HuH-7 (cell line): ENCODE results near the gene RDX.
A peak's percentile ranks its signal among the peaks of the same experiment; 100 is the strongest.
"Not testable (repeated sequence)": the region's sequence is repeated elsewhere in the genome, so short reads cannot be mapped to it uniquely, and the experiment has no call there.

Experiments used
- DNase-seq: peaks from one replicate; pipeline ENCODE4 v3.0.0; 2011; ENCODE audit warnings: low spot score

RDX gene

DNA sequence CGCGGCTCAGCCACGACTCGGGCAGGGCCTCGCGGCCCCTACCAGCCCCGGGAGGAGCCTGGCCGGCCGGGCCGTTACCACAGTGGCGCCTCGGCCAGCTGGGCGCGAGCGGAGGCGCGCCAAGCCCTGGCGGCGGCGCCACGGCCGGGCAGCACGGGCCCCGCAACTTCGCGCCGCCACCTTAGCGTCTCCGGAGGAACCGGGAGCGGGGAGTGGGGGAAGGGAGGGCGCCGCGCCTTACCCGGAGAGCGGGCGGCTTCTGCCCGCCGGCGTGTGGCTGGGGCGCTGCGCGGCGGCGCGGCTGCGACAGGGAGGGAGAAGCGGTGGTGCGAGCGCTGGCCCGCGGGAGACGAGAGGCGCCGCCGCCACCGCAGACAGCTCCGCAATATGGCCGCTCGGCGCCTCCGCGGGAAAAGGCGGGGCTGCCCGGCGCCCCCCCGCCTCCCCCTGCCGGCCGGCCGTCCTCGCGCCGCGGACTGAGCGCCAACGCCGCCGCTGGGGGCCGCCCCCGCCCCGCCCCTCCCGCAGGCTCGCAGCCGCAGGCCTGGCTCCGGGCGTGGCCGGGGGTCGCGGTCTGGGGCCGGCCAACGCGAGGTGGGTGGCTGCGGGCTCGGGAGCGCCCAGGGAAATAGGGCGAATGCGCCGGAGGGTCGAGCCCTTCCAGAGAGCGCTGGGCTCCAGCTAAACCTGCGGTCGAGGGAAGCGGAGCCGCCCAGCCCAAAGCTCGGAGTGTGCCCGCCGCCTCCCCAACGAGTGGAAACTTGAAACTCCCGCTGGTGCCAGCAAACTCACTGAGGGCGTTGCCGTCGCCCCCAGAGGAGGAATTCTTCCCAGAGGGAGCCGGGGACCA is at the start of gene RDX:
TSS of gene RDX (minus strand) at position 389 of the 850 bp plus-strand sequence. CDS start 16,922 bp downstream, outside the sequence.
- peak; percentile 69 for DNase-seq

DNA sequence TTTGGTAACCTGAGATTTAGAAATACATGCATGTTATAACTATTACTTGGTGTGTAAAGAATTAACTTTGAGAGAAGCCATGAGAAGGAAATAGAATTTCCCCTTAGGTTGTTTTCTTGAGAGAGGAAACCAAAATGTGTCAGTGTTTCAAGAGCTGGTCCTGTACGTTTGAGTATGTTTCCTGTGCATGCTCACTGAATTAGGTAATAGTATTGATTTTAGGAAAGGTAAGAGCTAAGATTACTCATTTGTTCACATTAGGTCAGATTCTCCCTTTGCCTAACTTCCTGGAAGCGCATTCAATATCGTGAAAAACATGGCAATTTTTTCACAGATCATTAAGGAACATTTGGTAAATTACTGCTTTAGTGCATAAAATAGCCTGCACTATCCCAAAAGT is 49.3 kb upstream of the RDX start:
- DNase-seq: peak; percentile 26

DNA sequence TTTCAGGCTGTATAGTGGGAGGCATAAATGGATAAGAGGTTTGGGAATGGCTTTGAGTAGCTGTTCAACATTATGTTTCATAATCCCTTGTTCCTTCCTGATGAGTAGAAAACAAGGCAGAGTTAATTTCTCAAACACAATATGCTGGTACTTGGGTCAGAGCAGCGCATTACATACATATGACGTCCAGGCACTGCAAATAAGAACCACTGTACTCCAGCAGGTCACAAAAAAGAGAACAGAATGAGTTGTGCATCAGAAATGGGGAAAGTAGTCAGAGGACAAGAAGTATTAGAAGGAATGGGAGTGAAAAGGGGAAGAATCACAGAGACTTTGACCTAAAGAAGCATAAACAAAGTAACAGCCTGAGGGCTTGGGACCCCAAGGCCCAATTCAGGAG is 44.0 kb upstream of the RDX start:
- no peak for DNase-seq

DNA sequence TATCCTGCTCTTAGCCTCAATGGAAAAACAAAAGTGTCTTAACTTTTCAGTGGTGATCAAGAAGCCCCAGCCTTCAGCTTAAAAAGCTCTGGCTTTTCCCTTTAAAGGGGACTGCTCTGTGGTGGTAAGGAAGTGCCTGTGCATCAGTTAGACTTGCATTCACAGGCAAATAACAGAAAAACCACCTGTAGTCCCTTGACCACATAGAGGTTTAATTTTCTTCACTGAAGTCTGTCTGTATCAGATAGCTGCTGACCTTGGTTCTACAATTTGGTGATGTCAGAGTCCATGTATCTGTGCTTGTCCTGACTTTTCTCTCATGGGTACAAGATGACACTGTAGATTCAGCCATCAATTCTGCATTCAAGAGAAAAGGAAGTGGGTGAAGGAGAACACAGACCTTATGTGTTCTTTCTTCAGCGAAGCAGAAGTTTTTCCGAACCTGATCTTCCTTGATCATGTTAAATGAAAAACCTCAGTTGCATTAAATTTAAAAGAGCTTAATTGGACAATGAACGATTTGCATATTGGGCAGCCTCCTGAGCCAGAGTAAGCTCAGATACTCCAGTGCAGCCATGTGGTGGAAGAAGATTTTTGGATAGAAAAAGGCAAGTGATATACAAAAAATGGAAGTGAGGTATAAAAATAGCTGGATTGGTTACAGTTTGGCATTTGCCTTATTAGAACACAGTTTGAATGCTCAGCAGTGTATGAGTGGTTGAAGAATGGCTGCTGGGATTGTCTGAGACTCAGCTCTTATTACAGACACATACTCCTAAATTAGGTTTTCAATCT is 43.2 kb upstream of the RDX start:
- DNase-seq: no peak

DNA sequence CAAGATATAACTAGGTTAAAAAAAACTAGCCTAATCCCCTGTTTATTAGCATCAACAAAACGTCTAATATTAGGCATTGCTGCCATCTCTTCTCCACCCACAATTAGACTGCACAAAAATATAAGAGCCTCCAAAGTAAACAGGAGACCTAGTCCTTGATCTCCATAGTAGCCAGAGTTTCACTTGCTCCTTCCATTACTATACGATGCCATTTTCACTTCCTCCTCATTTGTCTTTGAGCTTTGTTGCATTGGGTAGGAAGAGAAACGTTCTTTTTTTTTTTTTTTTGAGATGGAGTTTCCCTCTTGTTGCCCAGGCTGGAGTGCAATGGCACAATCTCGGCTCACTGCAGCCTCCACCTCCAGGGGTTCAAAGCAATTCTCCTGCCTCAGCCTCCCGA is 42.3 kb upstream of the RDX start:
- no peak for DNase-seq

DNA sequence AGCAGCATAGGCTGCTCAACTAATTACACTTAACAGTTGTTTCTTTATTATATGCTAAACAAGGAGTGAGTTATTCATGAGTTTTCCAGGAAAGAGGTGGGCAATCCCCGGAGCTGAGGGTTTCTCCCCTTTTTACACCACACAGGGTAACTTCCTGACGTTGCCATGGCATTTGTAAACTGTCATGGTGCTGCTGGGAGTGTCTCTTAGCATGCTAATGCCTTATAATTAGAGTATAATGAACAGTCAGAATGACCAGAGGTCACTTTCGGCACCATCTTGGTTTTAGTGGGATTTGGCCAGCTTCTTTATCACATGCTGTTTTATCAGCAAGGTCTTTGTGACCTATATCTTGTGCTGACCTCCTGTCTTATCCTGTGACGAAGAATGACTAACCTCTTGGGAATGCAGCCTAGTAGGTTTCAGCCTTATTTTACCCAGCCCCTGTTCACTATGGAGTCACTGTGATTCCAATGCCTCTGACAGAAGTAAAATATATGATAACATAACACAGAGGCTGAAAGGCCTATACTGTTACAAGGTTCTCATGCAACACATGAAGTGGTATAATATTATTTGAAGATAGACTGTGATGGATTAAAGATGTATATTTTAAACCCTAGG is 41.3 kb upstream of the RDX start:
- DNase-seq: no peak

DNA sequence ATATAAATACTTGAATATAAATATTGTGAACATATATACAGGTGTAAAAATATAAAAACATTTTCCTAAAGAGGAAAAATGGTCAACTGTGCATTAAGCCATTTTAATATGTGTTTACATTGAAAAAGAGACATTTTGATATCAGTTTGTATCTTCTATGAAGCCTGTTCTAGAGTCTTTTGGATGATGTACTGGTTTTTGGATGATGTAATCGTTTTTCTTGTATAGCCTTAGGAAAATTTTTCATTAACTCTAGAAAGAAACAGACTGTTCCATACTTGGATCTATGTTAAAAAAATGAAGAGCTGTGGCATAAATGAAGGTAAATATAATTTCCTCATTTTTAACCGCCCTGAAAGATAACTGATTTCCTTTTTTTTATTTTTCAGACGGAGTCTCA is 39.6 kb upstream of the RDX start:
- DNase-seq: no peak

DNA sequence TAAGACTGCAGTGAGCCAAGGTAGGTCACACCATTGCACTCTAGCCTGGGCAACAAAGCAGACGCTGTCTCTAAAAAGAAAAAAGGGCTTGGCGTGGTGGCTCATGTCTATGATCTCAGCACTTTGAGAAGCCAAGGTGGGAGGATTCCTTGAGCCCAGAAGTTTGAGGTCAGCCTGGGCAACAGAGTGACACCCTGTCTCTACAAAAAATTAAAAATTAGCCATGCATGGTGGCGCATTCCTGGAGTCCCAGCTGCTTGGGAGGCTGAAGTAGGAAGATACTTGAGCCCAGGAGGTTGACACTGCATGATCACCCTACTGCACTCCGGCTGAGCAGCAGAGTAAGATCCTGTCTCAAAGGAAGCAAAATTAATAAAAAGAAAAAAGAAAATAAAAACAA is 38.9 kb upstream of the RDX start:
- no peak for DNase-seq

DNA sequence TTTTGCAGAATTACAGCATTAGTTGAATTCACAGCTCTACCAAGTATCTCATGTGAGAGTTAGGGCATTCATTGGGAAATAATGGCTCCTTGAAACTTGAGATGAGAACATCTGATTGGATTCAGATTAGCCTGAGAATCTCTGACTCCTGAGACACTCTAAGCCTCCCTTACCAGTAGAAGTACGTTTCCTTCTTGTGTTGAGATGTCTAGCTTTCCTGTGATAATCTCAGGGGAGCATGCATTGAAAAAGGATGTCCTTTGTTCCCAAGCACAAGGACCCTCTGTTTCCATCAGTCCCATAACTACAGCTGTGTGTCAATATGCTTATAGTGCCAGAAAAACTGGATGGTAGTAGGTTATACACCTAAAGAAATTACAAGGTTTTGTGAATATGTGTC is 35.2 kb upstream of the RDX start:
- DNase-seq: no peak

DNA sequence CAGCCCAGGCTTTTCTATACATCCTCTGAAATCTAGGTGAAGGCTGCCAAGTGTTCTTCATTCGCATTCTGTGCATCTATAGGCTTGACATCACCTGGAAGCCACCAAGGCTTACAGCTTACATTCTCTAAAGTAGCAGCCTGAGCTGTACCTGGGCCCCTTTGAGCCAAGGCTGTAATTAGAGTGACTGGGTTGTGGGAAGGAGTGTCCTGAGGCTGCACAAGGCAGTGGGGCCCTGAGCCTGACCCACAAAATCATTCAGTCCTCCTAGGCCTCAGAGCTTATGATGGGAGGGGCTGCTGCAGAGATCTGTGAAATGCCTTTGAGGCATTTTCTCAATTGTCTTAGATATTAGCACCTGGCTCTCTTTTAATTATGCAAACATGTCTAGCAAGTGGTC is 33.0 kb upstream of the RDX start:
- no peak for DNase-seq

DNA sequence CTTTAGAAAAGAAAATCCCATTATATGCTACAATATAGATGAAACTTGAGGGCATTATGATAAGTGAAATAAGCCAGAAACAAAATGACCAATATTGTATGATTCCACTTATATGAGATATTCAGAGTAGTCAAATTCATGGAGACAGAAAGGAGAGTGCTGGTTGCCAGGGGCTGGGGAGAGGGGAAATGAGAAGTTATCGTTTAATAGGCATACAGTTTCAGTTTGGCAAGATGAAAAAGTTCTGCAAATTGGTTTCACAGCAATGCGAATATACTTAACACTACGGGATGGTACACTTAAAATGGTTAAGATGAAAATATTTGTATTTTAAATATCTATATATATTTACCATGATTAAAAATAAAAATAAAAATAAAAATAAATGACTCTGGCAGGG is 31.1 kb upstream of the RDX start:
- DNase-seq: no peak

DNA sequence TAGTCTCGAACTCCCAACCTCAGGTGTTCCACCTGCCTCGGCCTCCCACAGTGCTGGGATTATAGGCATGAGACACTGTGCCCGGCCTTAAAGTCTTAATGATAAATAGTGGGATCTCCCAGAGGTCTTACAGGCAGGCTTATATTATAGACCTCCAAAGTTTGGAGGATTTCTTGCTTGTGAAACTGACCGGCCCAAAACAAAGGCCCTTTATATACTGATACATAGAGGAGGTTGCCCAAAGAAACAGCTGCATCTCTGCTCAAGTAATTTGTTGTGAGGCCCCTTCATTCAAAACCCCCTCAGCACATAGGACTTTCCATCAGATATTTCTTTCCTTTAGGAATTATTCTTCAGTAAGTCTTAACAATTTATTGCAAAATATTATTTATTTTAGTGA is 27.4 kb upstream of the RDX start:
- DNase-seq: no peak

DNA sequence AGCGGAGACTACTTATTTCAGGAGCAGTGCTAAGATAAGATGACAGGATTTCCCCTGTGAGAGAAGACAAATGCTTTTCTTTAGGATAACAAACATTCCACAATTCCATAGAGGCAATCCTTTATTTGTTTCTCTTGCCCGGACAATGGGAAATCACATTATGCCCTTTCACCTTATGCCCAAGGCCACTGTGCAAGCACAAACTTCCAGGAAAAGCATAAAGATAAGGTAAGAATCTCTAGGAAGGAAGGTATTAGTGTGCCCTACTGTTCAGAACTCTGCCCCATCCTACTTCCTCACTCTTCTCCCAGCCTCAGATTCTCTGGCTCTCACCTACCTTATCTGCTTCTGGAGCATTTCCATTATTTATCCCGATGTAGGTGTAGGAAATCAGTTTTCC is 23.1 kb upstream of the RDX start:
- DNase-seq: no peak

DNA sequence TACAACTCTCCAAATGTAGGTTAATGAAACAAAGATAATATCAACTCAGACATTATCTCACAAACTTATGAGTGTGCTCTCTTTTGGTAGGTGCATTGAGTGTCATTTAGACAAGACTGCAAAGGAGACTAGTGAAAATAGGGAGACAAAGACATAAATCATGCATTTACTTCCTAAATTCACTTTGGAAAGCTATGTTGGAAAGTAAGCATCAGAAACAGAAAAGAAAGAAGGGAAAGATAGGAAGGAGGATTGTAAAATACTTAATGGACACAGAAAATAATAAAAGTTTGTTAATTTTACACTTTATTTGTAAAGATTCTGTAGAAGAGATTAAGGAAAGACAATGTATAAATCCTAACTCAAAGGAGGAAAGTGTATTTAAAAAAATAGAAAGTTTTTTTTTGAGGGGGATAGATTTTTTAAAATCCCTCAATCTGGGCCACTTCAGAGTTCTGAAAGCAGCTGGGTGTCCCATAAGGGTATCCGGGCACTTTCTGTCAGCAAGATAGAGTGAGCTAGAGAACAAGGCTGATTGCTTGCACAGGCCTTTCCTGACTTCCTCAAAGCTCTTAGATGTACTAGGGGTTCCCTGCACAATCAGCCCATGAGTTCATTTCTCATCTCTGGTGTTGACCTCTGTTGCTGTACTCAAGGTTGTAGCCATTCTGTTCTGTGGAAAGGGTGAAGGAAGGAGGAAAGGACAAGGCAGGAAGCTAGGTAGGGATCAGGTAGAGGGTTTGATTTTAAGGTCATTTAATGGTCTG is 22.4 kb upstream of the RDX start:
- no peak for DNase-seq

DNA sequence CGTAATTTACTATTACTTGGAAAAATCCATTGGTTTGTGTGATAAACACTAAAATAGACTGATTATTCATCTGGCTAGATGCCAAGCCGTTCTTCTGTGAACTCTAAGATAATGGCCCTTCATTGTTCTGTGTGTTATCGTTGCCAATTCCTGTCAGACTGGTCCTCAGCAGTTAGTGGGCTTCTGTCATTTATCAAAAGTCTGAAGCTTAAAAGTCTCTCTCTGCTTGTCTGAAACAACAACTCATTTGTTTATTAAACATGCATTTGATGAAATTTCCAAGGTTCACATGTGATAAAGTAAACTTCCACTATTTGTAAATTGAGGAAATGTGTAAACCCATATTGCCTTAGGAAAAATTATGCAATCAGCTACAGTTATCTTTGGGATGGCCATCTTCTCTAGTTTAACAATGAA is 21.1 kb upstream of the RDX start:
- no peak for DNase-seq

DNA sequence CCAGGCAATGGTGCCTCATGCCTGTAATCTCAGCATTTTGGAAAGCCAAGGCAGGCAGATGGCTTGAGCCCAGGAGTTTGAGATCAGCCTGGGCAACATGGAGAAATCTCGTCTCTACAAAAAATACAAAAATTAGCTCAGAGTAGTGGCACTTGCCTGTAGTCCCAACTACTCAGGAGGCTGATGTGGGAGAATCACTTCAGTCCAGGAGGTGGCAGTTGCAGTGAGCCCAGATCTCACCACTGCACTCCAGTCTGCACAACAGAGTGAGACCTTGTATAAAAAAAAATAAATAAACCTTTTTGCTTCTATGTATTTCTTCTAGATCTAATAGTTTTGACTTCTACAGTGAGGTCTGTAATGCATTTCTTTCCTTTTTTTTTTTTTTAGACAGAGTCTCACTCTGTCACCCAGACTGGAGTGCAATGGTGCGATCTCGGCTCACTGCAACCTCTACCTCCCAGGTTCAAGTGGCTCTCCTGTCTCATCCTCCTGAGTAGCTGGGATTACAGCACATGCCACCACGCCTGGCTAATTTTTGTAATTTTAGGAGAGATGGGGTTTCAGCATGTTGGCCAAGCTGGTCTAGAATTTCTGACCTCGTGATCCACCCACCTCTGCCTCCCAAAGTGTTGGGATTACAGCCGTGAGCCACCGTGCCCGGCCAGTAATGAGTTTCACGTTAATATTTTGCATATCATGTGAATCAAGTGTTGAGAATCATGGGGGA is 18.1 kb upstream of the RDX start:
- no peak for DNase-seq

DNA sequence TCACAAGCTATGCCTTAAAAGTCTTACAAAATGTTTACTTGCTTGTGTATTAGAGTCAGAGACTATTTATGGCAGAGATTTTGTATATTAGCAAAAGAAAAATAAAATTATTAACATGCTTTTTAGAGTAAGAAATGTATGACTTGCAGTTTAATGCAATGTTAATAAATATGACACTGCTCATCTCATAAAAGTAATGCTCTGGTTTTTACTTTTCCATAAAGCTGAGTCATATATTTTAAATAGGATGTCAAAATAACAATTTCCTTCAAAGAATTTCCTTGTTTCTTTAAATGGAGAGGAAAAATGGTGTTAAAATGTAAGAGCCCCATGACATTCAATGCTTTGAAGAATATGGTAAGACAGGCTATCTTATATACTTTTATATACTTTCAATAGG is 16.3 kb upstream of the RDX start:
- DNase-seq: no peak

DNA sequence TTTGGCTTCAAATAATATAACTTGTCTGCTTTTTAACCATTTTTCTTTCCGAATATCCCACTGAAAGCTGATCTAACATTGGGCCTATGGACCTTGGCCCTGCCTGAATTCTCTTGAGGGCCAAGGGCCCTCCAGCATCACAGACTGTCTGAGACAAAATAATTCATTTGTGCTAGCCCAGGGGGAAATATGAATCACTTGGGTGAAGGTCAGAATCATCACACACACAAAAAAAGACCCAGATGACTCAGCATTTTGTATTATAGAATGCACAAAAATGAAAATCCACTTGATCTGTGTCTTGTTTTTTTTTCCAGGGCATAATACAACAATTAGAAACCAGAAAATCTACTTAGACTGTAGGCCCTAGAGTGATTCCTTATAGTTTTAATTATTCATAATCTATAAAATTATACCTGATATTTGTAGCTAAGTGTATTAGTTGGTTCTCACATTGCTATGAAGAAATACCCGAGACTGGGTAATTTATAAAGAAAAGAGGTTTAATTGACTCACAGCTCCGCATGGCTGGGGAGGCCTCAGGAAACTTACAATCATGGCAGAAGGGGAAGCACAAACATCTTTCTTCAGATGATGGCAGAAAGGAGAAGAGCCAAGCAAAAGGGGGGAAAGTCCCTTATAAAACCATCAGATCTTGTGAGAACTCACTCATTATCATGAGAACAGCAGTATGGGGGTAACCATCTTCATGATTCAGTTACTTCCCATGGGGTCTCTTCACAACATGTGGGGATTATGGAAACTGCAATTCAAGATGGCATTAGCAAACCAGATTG is 15.6 kb upstream of the RDX start:
- DNase-seq: no peak

DNA sequence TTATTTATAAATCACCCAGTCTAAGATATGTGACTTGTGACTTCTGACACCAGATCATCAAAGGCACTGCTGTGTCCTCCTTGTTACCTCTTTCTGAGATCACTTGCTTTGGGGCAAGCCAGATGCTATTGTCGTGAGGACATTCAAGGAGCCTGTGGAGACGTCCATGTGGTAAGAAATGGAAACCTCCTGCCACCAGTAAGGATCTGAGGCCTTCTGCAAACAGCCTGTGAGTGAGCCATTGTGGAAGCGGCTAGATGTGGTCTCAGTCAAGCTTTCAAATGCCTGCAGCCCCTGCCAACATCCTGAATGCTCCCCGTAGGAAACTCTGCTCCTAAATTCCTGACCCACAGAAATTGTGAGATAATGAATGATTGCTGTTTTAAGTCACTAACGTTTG is 11.7 kb upstream of the RDX start:
- DNase-seq: no peak

DNA sequence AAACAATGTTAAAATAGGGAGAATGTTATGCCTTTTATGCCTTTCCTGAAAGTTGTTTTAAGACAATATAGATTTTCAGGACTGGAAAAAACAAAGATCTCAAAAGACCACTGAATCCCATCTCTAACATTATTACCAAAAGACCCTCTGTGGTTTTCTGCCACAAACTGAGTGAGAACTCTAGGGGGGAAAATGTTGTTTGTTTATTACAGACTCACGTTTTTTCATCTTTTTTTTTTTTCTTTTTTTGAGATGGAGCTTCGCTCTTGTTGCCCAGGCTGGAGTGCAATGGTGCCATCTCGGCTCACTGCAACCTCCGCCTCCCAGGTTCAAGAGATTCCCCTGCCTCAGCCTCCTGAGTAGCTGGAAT is 9.6 kb upstream of the RDX start:
- not testable (repeated sequence) for DNase-seq
